Smooth muscle cell (in vitro differentiated cells): ENCODE data around the gene TMC1. TPM values are rescaled to one million over a fixed set of nuclear protein-coding genes. Genes with fewer than 3 reads are reported as not detected.

ENCODE experiments used
- DNase-seq: peaks from one replicate; lab custom pipeline; 2025; ENCODE audit not compliant: unreplicated experiment; lab: John Stamatoyannopoulos, UW
- H2AFZ ChIP-seq: fragments of 200-600 bp; sonication (generic); 2 replicates; pipeline ENCODE4 v1.6.0; 2016; ENCODE audit warnings: antibody characterized with exemption, low read depth, mild to moderate bottlenecking
- H3F3A ChIP-seq: fragments of 200-600 bp; sonication (generic); 2 replicates; pipeline ENCODE4 v1.6.0; 2017; ENCODE audit warnings: antibody characterized with exemption, low read depth
- H3K27ac ChIP-seq: fragments of 200-600 bp; sonication (generic); 2 replicates; pipeline ENCODE4 v1.5.1; 2016; ENCODE audit warnings: low read depth, mild to moderate bottlenecking
- H3K27me3 ChIP-seq: fragments of 200-600 bp; sonication (generic); 2 replicates; pipeline ENCODE4 v1.6.1; 2016; ENCODE audit warnings: low read depth, mild to moderate bottlenecking
- H3K36me3 ChIP-seq: fragments of 200-600 bp; sonication (generic); 2 replicates; pipeline ENCODE4 v1.5.1; 2016; ENCODE audit warnings: low read depth
- H3K4me1 ChIP-seq: fragments of 200-600 bp; sonication (generic); 2 replicates; pipeline ENCODE4 v1.5.1; 2016; ENCODE audit warnings: low read depth
- H3K4me2 ChIP-seq: fragments of 200-600 bp; sonication (generic); 2 replicates; pipeline ENCODE4 v1.6.0; 2016; ENCODE audit warnings: mild to moderate bottlenecking
- H3K4me3 ChIP-seq: fragments of 200-600 bp; sonication (generic); 2 replicates; pipeline ENCODE4 v1.5.1; 2016; ENCODE audit warnings: mild to moderate bottlenecking
- H3K79me2 ChIP-seq: fragments of 200-600 bp; sonication (generic); 2 replicates; pipeline ENCODE4 v1.6.0; 2016; ENCODE audit warnings: low read depth, mild to moderate bottlenecking
- H3K9ac ChIP-seq: fragments of 200-600 bp; sonication (generic); 2 replicates; pipeline ENCODE4 v1.6.0; 2016; ENCODE audit warnings: low read depth
- H3K9me3 ChIP-seq: fragments of 200-600 bp; sonication (generic); replicated peaks from 2 replicates; pipeline ENCODE4 v1.5.1; 2016; ENCODE audit warnings: low read depth
- H4K20me1 ChIP-seq: fragments of 200-600 bp; sonication (generic); 2 replicates; pipeline ENCODE4 v1.6.0; 2016; ENCODE audit warnings: low read depth
- WGBS: methylation state at CpG from one replicate; pipeline ENCODE4 v1.1.7; 2016; ENCODE audit warnings: low lambda C conversion rate; 5-methylcytosine and 5-hydroxymethylcytosine counted together
- polyA plus RNA-seq: library from polyadenylated mRNA; unstranded; fragments of >200 nt; fragmentation: Nextera tagmentation; extraction: Ambion mirVana; gene quantifications from 2 replicates; pipeline ENCODE4 v1.2.1, GENCODE V29; 2016
- total RNA-seq: library from RNA; depleted of rRNA; stranded (reverse); fragments of >200 nt; gene quantifications from 2 replicates; pipeline ENCODE4 v1.2.3, GENCODE V29; 2014
- TF ChIP-seq, protein P1 (sequence below): fragments of 200-600 bp; sonication (generic); IDR thresholded peaks from 2 replicates; pipeline ENCODE4 v1.5.1; 2017; ENCODE audit warnings: borderline replicate concordance, mild to moderate bottlenecking, antibody characterized with exemption; ENCODE audit not compliant: insufficient read depth, poor library complexity, severe bottlenecking

TMC1 gene
- total and polyA plus RNA-seq, 2 experiments from 2014 or later, result not detected

GRCh38 chr9:72489986-72490385 is 31.4 kb upstream of the TMC1 start:
- Histone ChIP-seq H2AFZ (no peak overlapping the region), H3K4me1 (no peaks in the 10 kb centered on the region), H3K27ac (no peak overlapping the region), H3K4me3 (no peak overlapping the region), H4K20me1 (no peaks in the 10 kb centered on the region), H3K4me2 (no peak overlapping the region), H3K9ac (no peak overlapping the region), H3K27me3 (no peaks in the 10 kb centered on the region), H3K36me3 (no peaks in the 10 kb centered on the region), H3K79me2 (no peaks in the 10 kb centered on the region), H3K9me3 (no peaks in the 10 kb centered on the region), H3F3A (no peaks in the 10 kb centered on the region)
- TF ChIP-seq, protein P1, sequence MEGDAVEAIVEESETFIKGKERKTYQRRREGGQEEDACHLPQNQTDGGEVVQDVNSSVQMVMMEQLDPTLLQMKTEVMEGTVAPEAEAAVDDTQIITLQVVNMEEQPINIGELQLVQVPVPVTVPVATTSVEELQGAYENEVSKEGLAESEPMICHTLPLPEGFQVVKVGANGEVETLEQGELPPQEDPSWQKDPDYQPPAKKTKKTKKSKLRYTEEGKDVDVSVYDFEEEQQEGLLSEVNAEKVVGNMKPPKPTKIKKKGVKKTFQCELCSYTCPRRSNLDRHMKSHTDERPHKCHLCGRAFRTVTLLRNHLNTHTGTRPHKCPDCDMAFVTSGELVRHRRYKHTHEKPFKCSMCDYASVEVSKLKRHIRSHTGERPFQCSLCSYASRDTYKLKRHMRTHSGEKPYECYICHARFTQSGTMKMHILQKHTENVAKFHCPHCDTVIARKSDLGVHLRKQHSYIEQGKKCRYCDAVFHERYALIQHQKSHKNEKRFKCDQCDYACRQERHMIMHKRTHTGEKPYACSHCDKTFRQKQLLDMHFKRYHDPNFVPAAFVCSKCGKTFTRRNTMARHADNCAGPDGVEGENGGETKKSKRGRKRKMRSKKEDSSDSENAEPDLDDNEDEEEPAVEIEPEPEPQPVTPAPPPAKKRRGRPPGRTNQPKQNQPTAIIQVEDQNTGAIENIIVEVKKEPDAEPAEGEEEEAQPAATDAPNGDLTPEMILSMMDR, result no peak
- no peak for DNase-seq
- WGBS, result 90% methylated on average over 1 of the region's 1 CpG

- DNase-seq, result no peak
These were observed 30.2 kb upstream of the TMC1 start for GRCh38 chr9:72491242-72491641.

DNA sequence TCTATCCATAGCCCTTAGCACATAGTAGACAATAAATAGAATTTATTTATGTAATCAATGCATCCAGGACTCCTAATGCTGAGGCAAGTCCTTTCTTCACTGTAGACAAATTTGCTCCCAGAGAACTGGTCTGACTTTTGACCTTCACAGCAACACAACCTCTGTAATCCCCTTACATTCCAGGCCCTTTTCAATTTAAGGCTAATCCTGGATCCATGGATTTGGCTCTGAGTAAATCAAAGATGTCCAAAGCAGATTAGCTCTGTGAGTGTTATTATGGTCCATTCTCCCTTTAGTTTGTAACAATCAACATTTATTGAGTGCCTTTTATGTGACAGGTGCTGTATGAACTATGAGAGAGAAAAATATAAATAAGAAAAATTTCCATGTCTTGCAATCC is 27.4 kb upstream of the TMC1 start:
- Histone ChIP-seq H3K4me3 (no peak overlapping the region), H3F3A (no peaks in the 10 kb centered on the region), H3K9ac (no peak overlapping the region), H3K36me3 (no peaks in the 10 kb centered on the region), H4K20me1 (no peaks in the 10 kb centered on the region), H3K27ac (no peak overlapping the region), H3K4me2 (no peak overlapping the region), H3K9me3 (no peaks in the 10 kb centered on the region), H3K4me1 (no peaks in the 10 kb centered on the region), H3K27me3 (no peaks in the 10 kb centered on the region), H3K79me2 (no peaks in the 10 kb centered on the region), H2AFZ (no peak overlapping the region)
- TF ChIP-seq, protein P1, result no peak
- DNase-seq, result no peak

More at GRCh38 chr9:72491242-72491641, 30.2 kb upstream of the TMC1 start:
- no peak overlapping the region for H3K4me3 ChIP-seq
- WGBS, result 96% methylated on average over 2 of the region's 2 CpGs
- TF ChIP-seq, protein P1, result no peak
- H3K9me3 ChIP-seq, result no peaks in the 10 kb centered on the region
- no peak overlapping the region for H2AFZ ChIP-seq
- no peaks in the 10 kb centered on the region for H3F3A ChIP-seq
- no peak overlapping the region for H3K9ac ChIP-seq
- H3K4me1 ChIP-seq, result no peaks in the 10 kb centered on the region
- H3K79me2 ChIP-seq, result no peaks in the 10 kb centered on the region
- H3K27ac ChIP-seq, result no peak overlapping the region
- no peaks in the 10 kb centered on the region for H3K36me3 ChIP-seq
- H3K27me3 ChIP-seq, result no peaks in the 10 kb centered on the region
- no peaks in the 10 kb centered on the region for H4K20me1 ChIP-seq
- no peak overlapping the region for H3K4me2 ChIP-seq

GRCh38 chr9:72497447-72498046 is 23.9 kb upstream of the TMC1 start:
- Histone ChIP-seq H3K27ac (no peak overlapping the region), H3F3A (no peaks in the 10 kb centered on the region), H4K20me1 (no peaks in the 10 kb centered on the region), H3K9me3 (no peaks in the 10 kb centered on the region), H3K9ac (no peak overlapping the region), H3K36me3 (no peaks in the 10 kb centered on the region), H2AFZ (no peak overlapping the region), H3K27me3 (no peaks in the 10 kb centered on the region), H3K4me2 (no peak overlapping the region), H3K79me2 (no peaks in the 10 kb centered on the region), H3K4me3 (no peak overlapping the region), H3K4me1 (no peaks in the 10 kb centered on the region)
- TF ChIP-seq, protein P1, result no peak
- 80% methylated on average over 9 of the region's 9 CpGs for WGBS
- no peak for DNase-seq
